ENCODE measurements around the gene TYMS.

Gene TYMS

DNA sequence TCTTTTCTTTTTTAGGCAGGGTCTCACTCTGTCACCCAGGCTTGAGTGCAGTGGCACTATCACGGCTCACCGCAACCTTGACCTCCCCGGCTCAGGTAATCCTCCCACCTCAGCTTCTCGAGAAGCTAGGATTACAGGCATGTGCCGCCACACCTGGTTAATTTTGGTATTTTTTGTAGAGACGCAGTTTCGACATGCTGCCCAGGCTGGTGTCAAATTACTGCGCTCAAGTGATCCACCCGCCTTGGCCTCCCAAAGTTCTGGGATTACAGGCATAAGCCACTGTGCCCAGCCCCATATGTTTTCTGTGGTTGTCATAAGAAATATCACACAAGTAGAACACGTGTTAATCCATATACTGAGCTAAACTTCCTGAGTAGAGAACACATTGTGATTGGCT, 40.3 kb downstream of the TYMS start:
- Histone ChIP-seq H3K27me3 (ENCODE audit: control insufficient read depth in 1 of 2, insufficient read depth in 2 of 2, low read length in 2 of 2) (no peaks in the 10 kb centered on the region), H3K4me1 (ENCODE audit: insufficient read depth, low read length) (peaks cover 8% of the 10 kb centered on the region), H3K9me3 (ENCODE audit: low read length) (no peaks in the 10 kb centered on the region), H3K27ac (ENCODE audit: low read depth, low read length) (no peak overlapping the region), H3K9ac (ENCODE audit: low read length) (no peak overlapping the region), H3K36me3 (ENCODE audit: insufficient read depth, low read length) (peaks cover 15% of the 10 kb centered on the region), H3K4me3 (ENCODE audit: low read depth in 1 of 2, low read length in 2 of 2) (no peak overlapping the region)

DNA sequence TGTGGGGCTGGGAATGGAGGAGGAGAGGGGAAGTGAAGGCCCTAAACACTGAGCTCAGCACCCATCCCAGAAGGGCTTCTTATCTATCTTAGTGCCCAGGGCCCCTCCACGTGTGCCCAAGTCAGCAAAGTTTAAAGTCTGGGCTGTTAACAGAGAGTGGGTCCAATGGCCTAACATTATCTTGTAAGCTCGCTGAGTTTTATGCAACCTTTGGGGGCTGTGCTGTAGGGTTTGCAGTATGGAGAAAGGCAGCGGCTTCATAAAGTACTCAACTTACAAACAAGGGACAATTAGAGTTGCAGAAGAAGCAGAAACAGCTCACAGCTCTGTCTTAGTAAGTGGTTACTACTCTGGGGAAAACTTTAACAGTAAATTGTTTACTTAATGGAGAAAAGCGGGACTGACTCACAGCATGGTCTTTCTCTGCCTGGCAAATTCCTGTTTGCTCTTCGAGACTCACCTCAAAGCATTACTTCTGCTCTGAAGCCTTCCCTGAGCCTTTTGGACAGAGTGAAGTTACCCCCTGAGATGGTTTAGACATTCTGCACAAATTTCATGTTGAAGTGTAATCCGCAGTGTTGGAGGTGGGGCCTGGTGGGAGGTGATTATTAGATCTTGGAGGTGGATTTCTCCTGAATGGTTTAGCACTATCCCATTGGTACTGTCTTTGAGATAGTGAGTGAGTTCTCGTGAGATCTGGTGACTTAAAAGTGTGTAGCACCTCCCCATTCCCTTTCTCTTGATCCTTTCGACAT, 45.9 kb downstream of the TYMS start:
- Histone ChIP-seq H3K4me3 (ENCODE audit: low read depth in 1 of 2, low read length in 2 of 2) (no peak overlapping the region), H3K27me3 (ENCODE audit: control insufficient read depth in 1 of 2, insufficient read depth in 2 of 2, low read length in 2 of 2) (no peaks in the 10 kb centered on the region), H3K4me1 (ENCODE audit: insufficient read depth, low read length) (peaks cover 17% of the 10 kb centered on the region), H3K36me3 (ENCODE audit: insufficient read depth, low read length) (peaks cover 20% of the 10 kb centered on the region), H3K9me3 (ENCODE audit: low read length) (no peaks in the 10 kb centered on the region), H3K27ac (ENCODE audit: low read depth, low read length) (no peak overlapping the region), H3K9ac (ENCODE audit: low read length) (no peak overlapping the region)

DNA sequence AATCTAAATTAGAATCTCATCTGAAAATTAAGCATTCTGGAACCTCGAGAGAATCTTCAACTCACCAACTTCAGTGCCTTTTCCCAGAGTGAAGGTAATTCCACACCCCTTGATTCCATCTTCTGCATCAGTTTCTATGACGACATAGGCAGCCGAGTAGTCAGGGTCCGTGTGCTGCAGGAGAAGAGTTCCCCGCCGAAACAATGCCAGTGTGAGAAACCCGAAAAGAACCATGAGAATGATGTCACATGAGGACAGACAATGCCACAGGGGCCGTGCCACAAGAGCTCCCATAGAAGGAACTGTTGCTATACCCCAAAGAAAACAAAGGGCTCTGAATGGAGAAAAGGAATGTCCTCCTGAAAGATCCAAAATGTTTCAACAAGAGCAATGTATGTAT, 49.0 kb downstream of the TYMS start:
- Histone ChIP-seq H3K4me1 (ENCODE audit: insufficient read depth, low read length) (peaks cover 32% of the 10 kb centered on the region), H3K4me3 (ENCODE audit: low read depth in 1 of 2, low read length in 2 of 2) (no peak overlapping the region), H3K36me3 (ENCODE audit: insufficient read depth, low read length) (peaks cover 19% of the 10 kb centered on the region), H3K9ac (ENCODE audit: low read length) (no peak overlapping the region), H3K9me3 (ENCODE audit: low read length) (no peaks in the 10 kb centered on the region), H3K27ac (ENCODE audit: low read depth, low read length) (no peak overlapping the region), H3K27me3 (ENCODE audit: control insufficient read depth in 1 of 2, insufficient read depth in 2 of 2, low read length in 2 of 2) (no peaks in the 10 kb centered on the region)

DNA sequence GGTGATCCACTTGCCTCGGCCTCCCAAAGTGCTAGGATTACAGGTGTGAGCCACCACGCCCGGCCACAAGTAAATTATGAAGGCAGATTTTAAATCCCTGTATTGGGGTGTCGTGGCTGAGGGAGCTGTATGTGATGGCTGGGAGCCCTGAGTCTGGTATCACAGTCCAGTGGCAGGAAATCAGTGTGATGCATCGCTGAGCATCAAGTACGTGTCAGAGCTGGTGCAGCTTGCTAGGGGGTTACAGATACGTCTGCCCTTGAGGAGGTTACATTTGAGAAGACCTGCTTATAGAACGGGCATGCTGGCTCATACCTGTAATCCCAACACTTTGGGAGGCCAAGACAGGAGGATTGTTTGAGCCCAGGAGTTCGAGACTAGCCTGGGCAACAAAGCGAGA, 50.6 kb downstream of the TYMS start:
- peaks cover 28% of the 10 kb centered on the region for H3K4me1 ChIP-seq (ENCODE audit: insufficient read depth, low read length)

DNA sequence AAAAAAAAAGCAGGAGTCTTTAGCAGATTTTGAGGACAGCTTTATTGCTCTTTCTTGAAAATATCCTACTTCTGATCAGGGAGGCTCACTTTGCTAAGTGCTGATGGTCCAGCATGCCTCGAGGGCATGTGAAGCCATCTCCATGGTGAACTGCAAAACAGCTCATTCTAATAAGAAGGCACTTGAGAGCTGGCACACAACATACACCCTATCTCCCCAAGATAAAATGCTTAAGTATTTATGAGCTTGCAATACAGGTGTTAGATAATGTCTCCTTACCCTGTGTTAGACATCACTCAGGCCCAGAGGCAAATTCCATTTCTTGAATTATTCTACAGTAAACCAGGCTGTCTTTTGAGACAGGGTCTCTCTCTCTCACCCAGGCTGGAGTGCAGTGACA, 52.3 kb downstream of the TYMS start:
- H3K4me3 ChIP-seq (ENCODE audit: low read depth in 1 of 2, low read length in 2 of 2), result no peak overlapping the region
- no peak overlapping the region for H3K9ac ChIP-seq (ENCODE audit: low read length)
- H3K27ac ChIP-seq (ENCODE audit: low read depth, low read length), result no peak overlapping the region
- H3K4me1 ChIP-seq (ENCODE audit: insufficient read depth, low read length), result peaks cover 18% of the 10 kb centered on the region
- no peaks in the 10 kb centered on the region for H3K27me3 ChIP-seq (ENCODE audit: control insufficient read depth in 1 of 2, insufficient read depth in 2 of 2, low read length in 2 of 2)
- H3K36me3 ChIP-seq (ENCODE audit: insufficient read depth, low read length), result peaks cover 15% of the 10 kb centered on the region
- H3K9me3 ChIP-seq (ENCODE audit: low read length), result no peaks in the 10 kb centered on the region

More for the DNA sequence above, 50.6 kb downstream of the TYMS start:
- H3K4me3 ChIP-seq (ENCODE audit: low read depth in 1 of 2, low read length in 2 of 2), result no peak overlapping the region
- H3K36me3 ChIP-seq (ENCODE audit: insufficient read depth, low read length), result peaks cover 17% of the 10 kb centered on the region
- H3K9ac ChIP-seq (ENCODE audit: low read length), result no peak overlapping the region
- H3K27ac ChIP-seq (ENCODE audit: low read depth, low read length), result no peak overlapping the region
- no peaks in the 10 kb centered on the region for H3K9me3 ChIP-seq (ENCODE audit: low read length)
- H3K27me3 ChIP-seq (ENCODE audit: control insufficient read depth in 1 of 2, insufficient read depth in 2 of 2, low read length in 2 of 2), result no peaks in the 10 kb centered on the region

DNA sequence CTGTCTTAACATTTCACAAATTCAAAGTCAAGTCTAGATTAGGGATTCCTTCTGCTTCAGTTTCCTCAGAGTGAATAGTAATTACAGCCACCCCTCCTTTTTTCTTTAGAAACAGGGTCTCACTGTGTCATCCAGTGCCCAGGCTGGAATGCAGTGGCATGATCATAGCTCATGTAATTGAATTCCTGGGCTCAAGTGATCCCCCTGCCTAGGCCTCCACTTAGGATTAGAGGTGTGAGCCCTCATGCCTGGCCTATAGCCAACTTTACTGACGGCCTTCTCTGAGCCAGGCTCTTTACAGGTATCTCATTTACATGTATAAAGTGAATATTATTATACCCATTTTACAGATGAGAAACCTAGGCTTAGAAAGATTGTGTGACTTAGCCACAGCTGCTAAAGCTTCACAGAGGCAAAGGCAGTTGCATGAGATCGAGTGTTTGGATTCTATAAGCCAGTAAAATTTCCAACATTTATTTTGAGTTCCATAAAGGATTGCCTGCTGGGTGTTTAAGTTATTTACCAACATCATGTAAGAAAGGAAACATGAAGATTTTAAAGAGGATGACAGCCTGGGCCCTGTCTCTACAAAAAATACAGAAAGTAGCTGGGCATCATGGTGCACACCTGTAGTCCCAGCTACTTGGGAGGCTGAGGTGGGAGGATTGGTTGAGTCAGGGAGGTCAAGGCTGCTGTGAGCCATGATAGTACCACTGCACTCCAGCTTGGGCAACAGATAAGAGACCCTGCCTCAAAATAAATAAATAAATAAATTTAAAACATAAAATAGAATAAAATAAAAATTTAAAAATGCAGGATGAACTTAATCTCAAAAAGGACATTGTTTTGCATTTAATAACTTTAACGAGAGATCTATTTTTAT, 53.2 kb downstream of the TYMS start:
- H3K4me3 ChIP-seq (ENCODE audit: low read depth in 1 of 2, low read length in 2 of 2), result no peak overlapping the region
- peaks cover 18% of the 10 kb centered on the region for H3K4me1 ChIP-seq (ENCODE audit: insufficient read depth, low read length)
- no peaks in the 10 kb centered on the region for H3K27me3 ChIP-seq (ENCODE audit: control insufficient read depth in 1 of 2, insufficient read depth in 2 of 2, low read length in 2 of 2)
- H3K36me3 ChIP-seq (ENCODE audit: insufficient read depth, low read length), result peaks cover 11% of the 10 kb centered on the region
- no peaks in the 10 kb centered on the region for H3K9me3 ChIP-seq (ENCODE audit: low read length)
- no peak overlapping the region for H3K27ac ChIP-seq (ENCODE audit: low read depth, low read length)
- H3K9ac ChIP-seq (ENCODE audit: low read length), result no peak overlapping the region

DNA sequence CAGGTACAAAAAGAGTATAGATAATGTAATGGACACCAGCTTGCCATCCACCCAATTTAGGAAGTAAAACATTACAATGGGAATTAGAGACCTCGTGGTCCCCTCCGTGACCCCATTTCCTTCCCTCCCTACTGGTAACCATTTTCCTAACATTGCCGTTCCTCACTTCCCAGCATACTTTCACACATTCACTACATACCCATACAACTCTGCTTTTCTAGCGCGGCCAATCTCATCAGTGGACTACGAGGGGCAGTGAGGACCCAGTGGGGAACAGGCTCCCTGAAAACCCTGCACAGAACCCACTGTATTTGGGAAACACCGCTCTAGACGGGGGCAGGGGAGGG, 53.8 kb downstream of the TYMS start:
- peaks cover 11% of the 10 kb centered on the region for H3K36me3 ChIP-seq (ENCODE audit: insufficient read depth, low read length)
- H3K9ac ChIP-seq (ENCODE audit: low read length), result peak overlapping the region; percentile 77
- H3K4me3 ChIP-seq (ENCODE audit: low read depth in 1 of 2, low read length in 2 of 2), result peak overlapping the region; percentile 60 to 91
- no peaks in the 10 kb centered on the region for H3K9me3 ChIP-seq (ENCODE audit: low read length)
- peak overlapping the region; percentile 77 for H3K27ac ChIP-seq (ENCODE audit: low read depth, low read length)
- H3K27me3 ChIP-seq (ENCODE audit: control insufficient read depth in 1 of 2, insufficient read depth in 2 of 2, low read length in 2 of 2), result no peaks in the 10 kb centered on the region
- H3K4me1 ChIP-seq (ENCODE audit: insufficient read depth, low read length), result peaks cover 18% of the 10 kb centered on the region

DNA sequence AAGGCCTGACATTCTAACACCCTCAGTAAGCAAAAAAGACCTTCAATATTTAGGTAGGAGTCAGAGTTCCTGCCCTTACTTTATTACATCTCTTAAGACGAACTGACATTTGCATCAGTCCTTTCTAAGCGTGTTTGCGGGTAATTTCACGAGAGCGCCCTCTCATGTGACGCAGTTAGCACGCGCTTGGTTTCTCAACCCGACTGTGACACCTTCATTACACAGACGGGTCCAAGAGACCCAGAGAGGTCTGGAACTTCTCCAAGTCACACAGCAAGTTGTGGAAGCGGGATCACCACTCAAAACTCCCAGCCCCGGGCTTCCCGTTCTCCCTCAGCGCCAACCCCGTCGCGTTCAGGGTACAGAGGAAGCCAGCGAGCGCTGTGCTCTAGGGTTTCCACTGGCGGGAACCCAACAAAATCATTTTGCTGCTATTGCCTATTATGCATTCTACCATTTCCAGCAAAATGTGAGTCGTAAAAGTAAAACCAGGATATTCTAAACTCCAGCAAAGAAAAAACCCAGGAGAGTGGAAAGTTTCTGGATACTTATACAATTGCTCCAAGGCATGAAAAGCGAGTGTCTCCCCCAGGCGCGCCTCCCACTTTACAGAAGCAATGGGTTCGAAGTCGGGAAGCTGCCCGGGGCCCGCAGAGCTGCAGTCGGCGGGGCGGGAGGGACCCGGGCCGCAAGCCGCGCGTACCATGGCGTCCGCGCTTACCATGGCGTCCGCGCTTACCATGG, 54.4 kb downstream of the TYMS start:
- H3K4me1 ChIP-seq (ENCODE audit: insufficient read depth, low read length), result peaks cover 18% of the 10 kb centered on the region
- no peaks in the 10 kb centered on the region for H3K27me3 ChIP-seq (ENCODE audit: control insufficient read depth in 1 of 2, insufficient read depth in 2 of 2, low read length in 2 of 2)
- H3K36me3 ChIP-seq (ENCODE audit: insufficient read depth, low read length), result peaks cover 11% of the 10 kb centered on the region
- H3K27ac ChIP-seq (ENCODE audit: low read depth, low read length), result peak overlapping the region; percentile 77
- H3K9ac ChIP-seq (ENCODE audit: low read length), result peak overlapping the region; percentile 77
- H3K4me3 ChIP-seq (ENCODE audit: low read depth in 1 of 2, low read length in 2 of 2), result peak overlapping the region; percentile 60 to 91
- no peaks in the 10 kb centered on the region for H3K9me3 ChIP-seq (ENCODE audit: low read length)

DNA sequence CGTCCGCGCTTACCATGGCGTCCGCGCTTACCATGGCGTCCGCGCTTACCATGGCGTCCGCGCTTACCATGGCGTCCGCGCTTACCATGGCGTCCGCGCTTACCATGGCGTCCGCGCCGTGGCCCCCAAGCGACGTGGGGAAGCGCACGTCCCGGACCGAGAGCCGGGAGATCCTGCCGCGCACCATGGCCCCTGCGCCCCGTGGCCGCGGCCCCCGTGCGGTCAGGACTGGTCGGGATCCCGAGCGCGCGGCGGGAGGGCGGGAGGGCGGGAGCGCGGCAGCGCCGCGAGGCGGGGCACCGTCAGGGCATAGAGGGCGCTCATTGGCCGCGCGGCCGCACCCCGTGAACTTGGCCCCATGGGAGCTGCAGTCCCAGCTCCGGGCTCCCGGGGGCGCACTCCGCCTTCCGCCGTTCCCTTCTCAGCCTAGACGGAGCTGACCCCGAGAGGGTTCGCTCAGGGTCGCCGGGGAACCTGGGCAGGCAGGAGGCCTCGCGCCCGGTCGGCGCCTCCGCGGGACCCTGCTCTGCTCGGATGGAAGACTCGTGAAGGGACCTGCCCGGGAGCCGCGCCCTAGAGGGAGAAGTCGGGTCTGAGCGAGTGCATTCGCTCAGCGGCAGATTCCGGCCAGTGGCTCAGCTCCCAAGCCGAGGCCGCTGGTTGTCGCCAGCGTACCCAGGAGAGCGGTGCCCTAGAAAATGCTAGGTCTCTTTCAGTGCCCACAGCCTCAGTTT, 55.1 kb downstream of the TYMS start, which contains the start of gene ENOSF1:
Gene ENOSF1, minus strand, starts transcription at position 230 of the 734 bp plus-strand sequence. Its CDS starts 43 bp downstream, at position 187.
- Histone ChIP-seq H3K9ac (ENCODE audit: low read length) (peak within 1 kb of the TSS; percentile 77), H3K36me3 (ENCODE audit: insufficient read depth, low read length) (peaks cover 11% of the 10 kb centered on the region), H3K4me1 (ENCODE audit: insufficient read depth, low read length) (peaks cover 15% of the 10 kb centered on the region), H3K27me3 (ENCODE audit: control insufficient read depth in 1 of 2, insufficient read depth in 2 of 2, low read length in 2 of 2) (no peaks in the 10 kb centered on the region), H3K9me3 (ENCODE audit: low read length) (no peaks in the 10 kb centered on the region), H3K4me3 (ENCODE audit: low read depth in 1 of 2, low read length in 2 of 2) (peak within 1 kb of the TSS; percentile 60 to 91), H3K27ac (ENCODE audit: low read depth, low read length) (peak within 1 kb of the TSS; percentile 77)

DNA sequence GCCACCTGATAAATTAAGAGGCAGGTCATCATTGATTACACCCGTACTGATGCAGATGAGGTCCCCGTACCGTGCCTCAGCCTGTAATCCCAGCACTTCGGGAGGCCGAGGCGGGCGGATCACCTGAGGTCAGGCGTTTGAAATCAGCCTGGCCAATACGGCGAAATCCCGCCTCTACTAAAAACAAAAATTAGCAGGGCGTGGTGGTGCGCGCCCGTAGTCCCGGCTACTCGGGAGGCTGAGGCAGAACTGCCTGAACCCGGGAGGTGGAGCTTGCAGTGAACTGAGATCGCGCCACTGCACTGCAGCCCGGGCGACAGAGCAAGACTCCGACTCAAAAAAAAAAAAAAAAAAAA, 55.7 kb downstream of the TYMS start:
- peaks cover 15% of the 10 kb centered on the region for H3K4me1 ChIP-seq (ENCODE audit: insufficient read depth, low read length)
- H3K27me3 ChIP-seq (ENCODE audit: control insufficient read depth in 1 of 2, insufficient read depth in 2 of 2, low read length in 2 of 2), result no peaks in the 10 kb centered on the region
- H3K27ac ChIP-seq (ENCODE audit: low read depth, low read length), result peak overlapping the region; percentile 37
- peak overlapping the region; percentile 37 to 38 for H3K4me3 ChIP-seq (ENCODE audit: low read depth in 1 of 2, low read length in 2 of 2)
- no peaks in the 10 kb centered on the region for H3K9me3 ChIP-seq (ENCODE audit: low read length)
- H3K9ac ChIP-seq (ENCODE audit: low read length), result no peak overlapping the region
- H3K36me3 ChIP-seq (ENCODE audit: insufficient read depth, low read length), result peaks cover 8% of the 10 kb centered on the region

DNA sequence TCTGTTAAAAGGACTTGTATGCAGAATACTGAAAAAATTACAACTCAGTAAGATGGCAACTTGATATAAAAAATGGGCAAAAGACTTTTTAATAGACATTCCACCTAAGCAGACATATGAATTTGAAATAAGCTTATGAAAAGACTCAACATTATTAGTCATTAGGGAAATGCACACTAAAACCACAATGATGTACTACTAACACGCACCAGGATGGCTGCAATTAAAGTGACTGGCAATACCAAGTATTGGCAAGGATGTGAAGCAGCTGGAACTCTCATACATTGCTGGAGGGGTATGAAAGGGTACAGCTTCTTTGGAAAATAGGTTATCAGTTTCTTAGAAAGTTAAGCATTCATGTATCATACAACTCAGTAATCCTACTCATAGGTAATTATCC, 58.2 kb downstream of the TYMS start:
- Histone ChIP-seq H3K4me1 (ENCODE audit: insufficient read depth, low read length) (peaks cover 3% of the 10 kb centered on the region), H3K9me3 (ENCODE audit: low read length) (no peaks in the 10 kb centered on the region), H3K36me3 (ENCODE audit: insufficient read depth, low read length) (no peaks in the 10 kb centered on the region), H3K9ac (ENCODE audit: low read length) (no peak overlapping the region), H3K4me3 (ENCODE audit: low read depth in 1 of 2, low read length in 2 of 2) (no peak overlapping the region), H3K27ac (ENCODE audit: low read depth, low read length) (no peak overlapping the region), H3K27me3 (ENCODE audit: control insufficient read depth in 1 of 2, insufficient read depth in 2 of 2, low read length in 2 of 2) (no peaks in the 10 kb centered on the region)

Data from muscle layer of colon (tissue), 2 donors.